ENCODE data around the gene ACSS1. TPM values are rescaled to one million over a fixed set of nuclear protein-coding genes. Genes with fewer than 3 reads are reported as not detected.
A peak's percentile ranks its signal among the peaks of the same experiment; 100 is the strongest.

Gene ACSS1
- total RNA-seq, 1 experiment from 2014 or later, result 0.51 TPM

DNA sequence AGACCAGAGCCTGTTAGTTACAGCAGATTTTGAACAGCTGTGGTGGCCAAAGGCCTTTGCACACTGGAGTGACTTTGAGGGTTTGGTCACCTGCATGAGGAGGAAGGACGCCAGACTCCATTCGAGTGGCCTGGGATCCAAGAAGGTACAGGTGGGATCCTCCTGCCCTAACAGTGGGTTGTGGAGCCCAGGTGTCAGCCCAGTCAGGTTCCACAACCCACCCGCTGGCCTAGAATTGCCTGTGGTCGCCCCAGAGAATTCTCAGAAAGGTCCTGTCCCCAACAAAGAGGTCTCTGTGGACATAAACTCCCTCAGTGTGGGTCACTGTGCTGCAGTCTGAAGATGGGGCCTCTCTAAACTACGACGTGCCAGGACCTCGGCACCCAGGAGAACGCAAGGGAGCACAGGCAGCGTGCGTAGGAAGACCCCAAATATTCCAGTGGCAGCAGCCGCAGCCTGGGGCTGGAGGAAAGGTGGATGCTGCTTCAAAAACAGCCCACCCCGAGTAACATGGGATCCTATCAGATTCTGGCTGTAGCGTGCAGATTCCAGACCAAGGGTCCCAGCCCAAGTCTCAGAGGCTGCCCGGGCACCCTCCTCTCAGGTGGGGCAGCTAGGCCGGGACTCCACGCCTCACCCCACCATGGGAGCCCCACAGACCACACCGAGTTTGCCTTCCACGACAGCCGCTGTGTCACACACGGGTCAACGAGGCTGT, 16.0 kb downstream of the ACSS1 start:
- ChIA-PET POLR2A (interaction anchor here (1.1 kb wide), 1 partner anchor 13 kb away, joined by 3 read pairs; no protein-coding TSS in a partner anchor), CTCF (interaction anchor here (1.0 kb wide), 1 partner anchor 10 kb away, joined by 3 read pairs; no protein-coding TSS in a partner anchor)
- H3K36me3 Mint-ChIP-seq (ENCODE audit: insufficient read depth, unreplicated experiment), result peaks cover 7% of the 10 kb centered on the region
- BruUV-seq (replicated peaks), result no TSS peak
- H3K9me3 Mint-ChIP-seq (ENCODE audit: unreplicated experiment), result no peaks in the 10 kb centered on the region
- no peak overlapping the region for H3K27ac Mint-ChIP-seq (ENCODE audit: low read depth, unreplicated experiment)
- peaks cover 20% of the 10 kb centered on the region for H3K4me1 Mint-ChIP-seq (ENCODE audit: insufficient read depth, unreplicated experiment)
- H3K27me3 Mint-ChIP-seq (ENCODE audit: insufficient read depth, unreplicated experiment), result peaks cover 22% of the 10 kb centered on the region
- DNase-seq (ENCODE audit: unreplicated experiment), result no peak
- TF ChIP-seq, protein P1, sequence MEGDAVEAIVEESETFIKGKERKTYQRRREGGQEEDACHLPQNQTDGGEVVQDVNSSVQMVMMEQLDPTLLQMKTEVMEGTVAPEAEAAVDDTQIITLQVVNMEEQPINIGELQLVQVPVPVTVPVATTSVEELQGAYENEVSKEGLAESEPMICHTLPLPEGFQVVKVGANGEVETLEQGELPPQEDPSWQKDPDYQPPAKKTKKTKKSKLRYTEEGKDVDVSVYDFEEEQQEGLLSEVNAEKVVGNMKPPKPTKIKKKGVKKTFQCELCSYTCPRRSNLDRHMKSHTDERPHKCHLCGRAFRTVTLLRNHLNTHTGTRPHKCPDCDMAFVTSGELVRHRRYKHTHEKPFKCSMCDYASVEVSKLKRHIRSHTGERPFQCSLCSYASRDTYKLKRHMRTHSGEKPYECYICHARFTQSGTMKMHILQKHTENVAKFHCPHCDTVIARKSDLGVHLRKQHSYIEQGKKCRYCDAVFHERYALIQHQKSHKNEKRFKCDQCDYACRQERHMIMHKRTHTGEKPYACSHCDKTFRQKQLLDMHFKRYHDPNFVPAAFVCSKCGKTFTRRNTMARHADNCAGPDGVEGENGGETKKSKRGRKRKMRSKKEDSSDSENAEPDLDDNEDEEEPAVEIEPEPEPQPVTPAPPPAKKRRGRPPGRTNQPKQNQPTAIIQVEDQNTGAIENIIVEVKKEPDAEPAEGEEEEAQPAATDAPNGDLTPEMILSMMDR (IDR thresholded peaks at IDR 0.05; ENCODE audit: unreplicated experiment), result no peak
- H3K4me3 Mint-ChIP-seq (ENCODE audit: unreplicated experiment), result no peak overlapping the region
- intact Hi-C loops (cut with micrococcal nuclease), result no loop called here

DNA sequence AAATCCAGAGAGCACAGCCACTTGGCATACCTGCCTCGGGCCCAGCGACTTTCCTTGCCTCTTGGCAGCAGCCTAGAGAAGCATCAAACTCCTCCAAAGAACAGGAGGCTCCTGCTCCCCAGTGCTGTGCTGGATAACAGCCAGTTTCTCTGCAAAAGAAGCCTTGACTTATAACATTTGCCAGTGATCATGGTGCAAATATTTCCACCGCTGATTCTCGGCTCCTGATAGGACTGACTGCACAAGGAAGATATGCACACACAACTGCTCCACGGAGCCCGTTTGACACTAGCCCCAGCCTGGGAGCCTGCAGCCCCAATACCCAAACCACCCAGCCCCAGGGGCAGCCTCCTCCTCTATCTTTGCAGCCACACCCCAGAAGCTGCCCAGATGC, 17.5 kb downstream of the ACSS1 start:
- TF ChIP-seq, protein P1 (IDR thresholded peaks at IDR 0.05; ENCODE audit: unreplicated experiment), result no peak
- no peaks in the 10 kb centered on the region for H3K9me3 Mint-ChIP-seq (ENCODE audit: unreplicated experiment)
- CTCF ChIA-PET, result interaction anchor here (0.9 to 2.7 kb wide), 3 partner anchors 25 to 136 kb away, joined by 3 to 22 read pairs (median 6); no protein-coding TSS in a partner anchor
- H3K4me3 Mint-ChIP-seq (ENCODE audit: unreplicated experiment), result peak overlapping the region; percentile 25
- H3K4me1 Mint-ChIP-seq (ENCODE audit: insufficient read depth, unreplicated experiment), result peaks cover 20% of the 10 kb centered on the region
- intact Hi-C loops (cut with micrococcal nuclease), result no loop called here
- peak; percentile 33 for DNase-seq (ENCODE audit: unreplicated experiment)
- peaks cover 7% of the 10 kb centered on the region for H3K36me3 Mint-ChIP-seq (ENCODE audit: insufficient read depth, unreplicated experiment)
- H3K27me3 Mint-ChIP-seq (ENCODE audit: insufficient read depth, unreplicated experiment), result peaks cover 11% of the 10 kb centered on the region
- no TSS peak for BruUV-seq (replicated peaks)
- POLR2A ChIA-PET, result interaction anchor here (0.7 to 2.3 kb wide), 9 partner anchors 9 to 47 kb away, joined by 3 to 14 read pairs (median 4); partner anchors contain the start of gene APMAP
- peak overlapping the region; percentile 81 for H3K27ac Mint-ChIP-seq (ENCODE audit: low read depth, unreplicated experiment)

- DNase-seq (ENCODE audit: unreplicated experiment), result peak; percentile 90
- POLR2A ChIA-PET, result interaction anchor here (0.7 to 2.3 kb wide), 25 partner anchors 9 to 368 kb away, joined by 3 to 17 read pairs (median 5); partner anchors contain the start of gene APMAP
- H3K9me3 Mint-ChIP-seq (ENCODE audit: unreplicated experiment), result no peaks in the 10 kb centered on the region
- intact Hi-C loops (cut with micrococcal nuclease), result loop anchor here (1.0 kb wide), 1 partner anchor 40 kb away; no protein-coding TSS in a partner anchor
- peak overlapping the region; percentile 81 for H3K27ac Mint-ChIP-seq (ENCODE audit: low read depth, unreplicated experiment)
- peaks cover 11% of the 10 kb centered on the region for H3K27me3 Mint-ChIP-seq (ENCODE audit: insufficient read depth, unreplicated experiment)
- H3K4me3 Mint-ChIP-seq (ENCODE audit: unreplicated experiment), result peak overlapping the region; percentile 25
- BruUV-seq (replicated peaks), result no TSS peak
- peaks cover 7% of the 10 kb centered on the region for H3K36me3 Mint-ChIP-seq (ENCODE audit: insufficient read depth, unreplicated experiment)
- TF ChIP-seq, protein P1 (IDR thresholded peaks at IDR 0.05; ENCODE audit: unreplicated experiment), result no peak
- H3K4me1 Mint-ChIP-seq (ENCODE audit: insufficient read depth, unreplicated experiment), result peaks cover 20% of the 10 kb centered on the region
- CTCF ChIA-PET, result interaction anchor here (0.7 to 2.7 kb wide), 11 partner anchors 15 to 329 kb away, joined by 3 to 22 read pairs (median 3); no protein-coding TSS in a partner anchor
Measured at GRCh38 chr20:25039697-25040437, 18.1 kb downstream of the ACSS1 start.

DNA sequence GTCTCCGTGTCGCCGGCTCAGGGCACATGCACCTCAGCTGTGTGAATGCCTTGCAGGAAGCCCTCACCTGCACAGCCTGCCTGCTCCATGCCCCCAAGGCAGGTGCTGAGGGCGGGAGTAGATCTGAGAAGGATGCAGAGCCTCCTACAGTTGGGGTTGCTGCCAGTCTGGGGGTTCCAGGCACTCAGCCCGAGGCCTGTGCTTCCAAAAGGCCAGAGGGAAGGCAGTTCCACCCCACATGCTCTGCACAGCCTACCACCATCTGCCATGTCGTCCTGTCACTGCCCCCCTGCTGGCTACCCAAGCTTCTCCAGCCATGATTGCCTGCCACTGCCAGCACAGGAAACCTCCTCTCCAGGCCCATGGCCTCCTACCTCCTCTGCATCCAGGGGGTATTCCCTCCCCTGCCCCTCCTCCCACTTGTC, 19.3 kb downstream of the ACSS1 start:
- ChIA-PET POLR2A (interaction anchor here (0.7 to 2.3 kb wide), 14 partner anchors 7 to 261 kb away, joined by 3 to 17 read pairs (median 6); partner anchors contain the start of gene APMAP), CTCF (interaction anchor here (0.8 to 2.7 kb wide), 9 partner anchors 16 to 44 kb away, joined by 3 to 22 read pairs (median 4); no protein-coding TSS in a partner anchor)

More for the DNA sequence above, 19.3 kb downstream of the ACSS1 start:
- TF ChIP-seq, protein P1 (IDR thresholded peaks at IDR 0.05; ENCODE audit: unreplicated experiment), result no peak
- no peak overlapping the region for H3K4me3 Mint-ChIP-seq (ENCODE audit: unreplicated experiment)
- H3K27me3 Mint-ChIP-seq (ENCODE audit: insufficient read depth, unreplicated experiment), result peaks cover 11% of the 10 kb centered on the region
- no peaks in the 10 kb centered on the region for H3K9me3 Mint-ChIP-seq (ENCODE audit: unreplicated experiment)
- DNase-seq (ENCODE audit: unreplicated experiment), result no peak
- intact Hi-C loops (cut with micrococcal nuclease), result loop anchor here (1.0 kb wide), 1 partner anchor 38 kb away; no protein-coding TSS in a partner anchor
- peaks cover 20% of the 10 kb centered on the region for H3K4me1 Mint-ChIP-seq (ENCODE audit: insufficient read depth, unreplicated experiment)
- peaks cover 7% of the 10 kb centered on the region for H3K36me3 Mint-ChIP-seq (ENCODE audit: insufficient read depth, unreplicated experiment)
- no TSS peak for BruUV-seq (replicated peaks)
- H3K27ac Mint-ChIP-seq (ENCODE audit: low read depth, unreplicated experiment), result no peak overlapping the region

Measured in MCF 10A (cell line).